Immature natural killer cell (primary cell): Measurements from ENCODE around the gene TRABD2B. TPM values are rescaled to one million over a fixed set of nuclear protein-coding genes. Genes with fewer than 3 reads are reported as not detected.

Experiments
- DNase-seq, 3 donors: peaks; one replicate each; pipeline ENCODE4 v3.0.0; 2022; ENCODE audit warnings: mixed read lengths in 1 of 3
- H3K27ac Mint-ChIP-seq, 6 donors: one replicate each; pipeline ENCODE4 v1.8.0; 2020; ENCODE audit warnings: mixed read lengths in 6 of 6, mild to moderate bottlenecking in 5 of 6, inconsistent platforms in 4 of 6, moderate library complexity in 3 of 6
- H3K27me3 Mint-ChIP-seq, 3 donors: one replicate each; pipeline ENCODE4 v1.8.0; 2020 to 2021; ENCODE audit warnings: low read depth in 3 of 3, mild to moderate bottlenecking in 3 of 3, mixed read lengths in 3 of 3, moderate library complexity in 3 of 3, inconsistent platforms in 1 of 3
- H3K36me3 Mint-ChIP-seq, 3 donors: one replicate each; pipeline ENCODE4 v1.8.0; 2020; ENCODE audit warnings: mixed read lengths in 3 of 3, inconsistent platforms in 2 of 3, mild to moderate bottlenecking in 2 of 3
- H3K4me1 Mint-ChIP-seq, 2 donors: one replicate each; pipeline ENCODE4 v1.8.0; 2020; ENCODE audit warnings: inconsistent platforms in 2 of 2, mild to moderate bottlenecking in 2 of 2, mixed read lengths in 2 of 2, moderate library complexity in 1 of 2
- H3K4me3 Mint-ChIP-seq, 5 donors: one replicate each; pipeline ENCODE4 v1.8.0; 2020; ENCODE audit warnings: mild to moderate bottlenecking in 5 of 5, mixed read lengths in 5 of 5, inconsistent platforms in 3 of 5, moderate library complexity in 3 of 5
- H3K9me3 Mint-ChIP-seq, 6 donors: one replicate each; pipeline ENCODE4 v1.8.0; 2020; ENCODE audit warnings: mild to moderate bottlenecking in 6 of 6, mixed read lengths in 6 of 6, inconsistent platforms in 4 of 6, moderate library complexity in 3 of 6
- polyA plus RNA-seq, 3 donors: library from polyadenylated mRNA; unstranded; fragments of 300-500 nt; fragmentation: Illumina TruSeq; gene quantifications; one replicate each; pipeline ENCODE4 v1.2.3, GENCODE V29; 2021

Gene TRABD2B
- polyA plus RNA-seq, 3 donors from 2014 or later: not detected

DNA sequence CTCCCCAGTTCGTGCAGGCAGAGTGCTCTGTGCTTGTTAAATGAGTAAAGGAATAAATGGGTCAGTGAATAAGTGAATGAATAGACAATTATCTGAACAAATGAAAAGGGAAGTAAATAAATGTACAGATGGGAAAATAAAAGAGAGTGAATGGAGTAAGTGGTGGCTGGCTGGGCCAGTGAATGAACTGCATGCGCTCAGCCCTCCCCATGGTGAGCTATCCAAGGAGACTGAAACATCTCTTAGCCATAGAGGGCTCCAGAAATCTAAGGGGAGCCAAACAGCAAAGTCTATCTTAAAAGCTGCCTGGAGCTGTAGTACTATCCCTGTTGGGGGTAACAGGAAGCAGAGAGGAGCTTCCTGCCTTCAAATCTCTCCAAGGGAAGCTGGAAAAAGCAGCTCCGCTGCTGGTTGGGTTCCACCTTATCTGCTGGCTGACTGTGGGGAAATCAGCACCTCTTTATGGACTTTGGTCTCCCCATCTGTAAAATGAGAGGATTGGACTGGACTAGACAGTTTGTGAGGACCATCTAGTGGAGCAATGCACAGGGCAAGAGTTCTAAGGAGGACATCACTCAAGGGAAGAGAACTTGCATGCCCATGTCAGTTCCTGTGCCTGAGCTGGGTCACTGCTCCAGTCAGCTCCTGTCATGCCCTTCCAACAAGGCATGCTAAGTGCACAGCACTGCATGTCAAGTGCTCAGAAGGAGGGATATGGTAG lies 77.9 kb downstream of the TRABD2B start:
- H3K36me3 Mint-ChIP-seq: no peaks in the 10 kb centered on the region
- peaks cover 0 to 6% (median 0%) of the 10 kb centered on the region in 3 donors for H3K27me3 Mint-ChIP-seq
- DNase-seq: no peak
- no peaks in the 10 kb centered on the region for H3K9me3 Mint-ChIP-seq
- H3K27ac Mint-ChIP-seq: no peak overlapping the region
- no peaks in the 10 kb centered on the region for H3K4me1 Mint-ChIP-seq
- H3K4me3 Mint-ChIP-seq: no peak overlapping the region

DNA sequence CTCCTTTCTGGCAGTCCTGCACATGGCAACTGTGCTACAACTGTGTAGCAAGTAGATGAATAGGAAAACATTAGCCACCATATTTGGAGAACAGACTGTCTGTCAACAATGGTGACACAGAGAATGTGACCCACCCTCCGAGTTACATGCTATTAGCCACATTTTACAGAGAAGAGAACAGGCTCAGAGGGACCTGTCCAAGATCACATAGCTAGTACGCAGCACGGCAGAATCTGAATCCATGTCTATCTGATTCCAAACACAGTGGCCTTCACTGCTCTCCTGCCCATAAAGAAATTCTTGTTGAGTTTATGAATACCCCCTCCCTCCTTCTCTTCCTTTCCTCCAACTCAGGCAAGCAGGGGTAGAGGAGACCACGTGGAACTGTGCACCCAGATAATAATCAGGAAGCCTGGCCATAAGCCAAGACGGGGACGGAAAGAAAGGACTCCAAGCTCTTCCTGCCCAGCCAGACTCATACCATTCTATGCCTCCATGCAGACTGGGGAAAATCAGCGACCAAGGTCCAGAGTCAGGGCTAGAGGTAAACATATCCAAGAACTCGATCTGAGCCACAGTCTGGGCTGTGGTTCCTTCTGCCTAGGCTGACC lies 78.8 kb downstream of the TRABD2B start:
- Mint-ChIP-seq H3K36me3 (no peaks in the 10 kb centered on the region), H3K27ac (no peak overlapping the region), H3K4me3 (no peak overlapping the region), H3K27me3 (peaks cover 0 to 2% (median 0%) of the 10 kb centered on the region in 3 donors), H3K9me3 (no peaks in the 10 kb centered on the region), H3K4me1 (no peaks in the 10 kb centered on the region)
- DNase-seq: no peak

DNA sequence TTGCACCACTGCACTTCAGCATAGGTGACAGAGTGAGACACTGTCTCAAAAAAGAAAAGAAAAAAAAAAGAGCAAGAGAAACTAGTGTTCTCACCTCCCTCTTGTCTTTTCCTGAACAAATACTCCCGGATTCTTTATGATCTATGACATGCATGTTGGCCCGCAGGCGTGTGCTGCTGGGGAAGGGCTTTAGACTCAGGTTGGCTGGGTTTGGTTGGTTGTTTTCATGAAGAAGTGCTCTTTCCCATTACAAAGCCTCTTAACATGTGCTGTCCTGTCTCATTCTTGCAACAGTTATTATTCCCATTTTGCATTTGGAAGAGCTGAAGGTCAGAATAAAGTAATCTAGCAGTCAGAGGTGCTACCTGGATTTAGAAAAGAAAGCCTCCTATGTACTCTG lies 79.5 kb downstream of the TRABD2B start:
- Mint-ChIP-seq H3K36me3 (no peaks in the 10 kb centered on the region), H3K27me3 (peaks cover 0 to 2% (median 0%) of the 10 kb centered on the region in 3 donors), H3K4me3 (no peak overlapping the region), H3K4me1 (no peaks in the 10 kb centered on the region), H3K27ac (no peak overlapping the region), H3K9me3 (no peaks in the 10 kb centered on the region)
- no peak for DNase-seq

DNA sequence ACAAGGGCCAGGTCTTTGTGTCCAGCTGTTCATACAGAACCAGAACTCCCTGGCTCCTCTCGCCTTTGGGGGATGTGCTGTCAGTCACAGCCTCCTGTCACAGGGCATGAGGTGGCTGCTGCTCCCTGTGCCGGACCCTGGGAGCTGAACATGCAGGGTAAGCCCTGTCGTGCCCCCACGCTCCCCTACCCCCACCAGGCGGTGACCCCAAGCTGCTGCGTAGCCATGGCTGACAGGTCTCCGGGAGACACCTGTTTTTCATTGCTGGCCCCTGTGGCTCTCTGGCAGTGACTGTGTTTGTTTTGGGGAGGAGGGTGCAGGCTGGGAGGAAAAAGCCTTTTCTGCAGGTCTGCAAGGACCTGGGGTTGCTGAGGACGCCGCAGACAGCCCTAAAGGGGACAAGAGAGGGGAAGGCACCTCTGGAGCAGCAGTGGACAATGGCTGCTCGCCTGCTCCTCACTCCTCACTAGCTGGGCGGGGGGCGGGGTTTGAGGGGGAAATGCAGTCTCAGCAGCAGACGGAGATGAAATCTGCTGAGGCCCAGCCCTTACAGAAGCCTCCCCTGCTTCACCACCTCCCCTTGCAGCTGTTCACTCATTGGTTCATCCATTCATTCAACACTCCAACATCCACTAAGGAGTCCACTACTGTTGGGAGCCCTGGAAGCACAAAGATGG lies 81.4 kb downstream of the TRABD2B start:
- DNase-seq: no peak
- Mint-ChIP-seq H3K4me3 (no peak overlapping the region), H3K36me3 (no peaks in the 10 kb centered on the region), H3K9me3 (no peaks in the 10 kb centered on the region), H3K27me3 (peaks cover 0 to 2% (median 1%) of the 10 kb centered on the region in 3 donors), H3K27ac (no peak overlapping the region), H3K4me1 (no peaks in the 10 kb centered on the region)

- no peak for DNase-seq
- H3K36me3 Mint-ChIP-seq: no peaks in the 10 kb centered on the region
- no peak overlapping the region for H3K27ac Mint-ChIP-seq
- no peaks in the 10 kb centered on the region for H3K4me1 Mint-ChIP-seq
- no peak overlapping the region for H3K4me3 Mint-ChIP-seq
- H3K9me3 Mint-ChIP-seq: no peaks in the 10 kb centered on the region
- H3K27me3 Mint-ChIP-seq: peaks cover 0 to 2% (median 1%) of the 10 kb centered on the region in 3 donors
Observed at GRCh38 chr1:47914952-47915676, 82.1 kb downstream of the TRABD2B start.

GRCh38 chr1:47914218-47914938 lies 82.8 kb downstream of the TRABD2B start:
- H3K4me1 Mint-ChIP-seq: no peaks in the 10 kb centered on the region
- no peak overlapping the region for H3K27ac Mint-ChIP-seq
- no peak for DNase-seq
- H3K27me3 Mint-ChIP-seq: peaks cover 0 to 2% (median 1%) of the 10 kb centered on the region in 3 donors
- no peaks in the 10 kb centered on the region for H3K36me3 Mint-ChIP-seq
- no peak overlapping the region for H3K4me3 Mint-ChIP-seq
- H3K9me3 Mint-ChIP-seq: no peaks in the 10 kb centered on the region

- Mint-ChIP-seq H3K9me3 (no peaks in the 10 kb centered on the region), H3K27ac (no peak overlapping the region), H3K4me3 (no peak overlapping the region), H3K4me1 (no peaks in the 10 kb centered on the region), H3K36me3 (no peaks in the 10 kb centered on the region), H3K27me3 (peaks cover 0 to 4% (median 3%) of the 10 kb centered on the region in 3 donors)
- no peak for DNase-seq
Observed at GRCh38 chr1:47913225-47913823, 83.9 kb downstream of the TRABD2B start.

DNA sequence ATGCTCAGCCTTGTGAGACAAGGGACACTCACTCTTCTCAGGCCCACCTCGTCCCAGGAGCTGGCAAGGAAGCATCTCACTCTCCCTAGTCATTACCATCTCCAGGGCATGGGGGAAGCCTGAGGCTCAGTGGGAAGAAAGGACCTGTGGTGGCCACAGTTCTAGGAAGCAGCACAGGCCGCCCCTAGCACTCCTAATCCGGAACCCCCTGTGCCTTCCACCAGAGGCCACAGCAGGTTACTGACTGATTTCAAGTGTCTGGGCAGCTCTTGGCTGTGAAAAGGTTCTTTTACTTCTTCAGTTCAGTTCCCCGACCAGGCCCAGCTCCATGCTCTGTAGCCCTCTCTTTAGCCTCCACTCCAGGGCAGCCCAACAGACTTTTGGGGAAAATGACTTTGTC lies 84.4 kb downstream of the TRABD2B start:
- H3K4me1 Mint-ChIP-seq: no peaks in the 10 kb centered on the region
- no peaks in the 10 kb centered on the region for H3K36me3 Mint-ChIP-seq
- no peaks in the 10 kb centered on the region for H3K9me3 Mint-ChIP-seq
- no peak overlapping the region for H3K4me3 Mint-ChIP-seq
- H3K27ac Mint-ChIP-seq: no peak overlapping the region
- H3K27me3 Mint-ChIP-seq: peaks cover 0 to 3% (median 3%) of the 10 kb centered on the region in 3 donors
- no peak for DNase-seq

GRCh38 chr1:47911892-47912291 lies 85.3 kb downstream of the TRABD2B start:
- no peaks in the 10 kb centered on the region for H3K4me1 Mint-ChIP-seq
- no peak overlapping the region for H3K4me3 Mint-ChIP-seq
- H3K27ac Mint-ChIP-seq: no peak overlapping the region
- no peaks in the 10 kb centered on the region for H3K9me3 Mint-ChIP-seq
- no peaks in the 10 kb centered on the region for H3K36me3 Mint-ChIP-seq
- peaks cover 0 to 3% (median 2%) of the 10 kb centered on the region in 3 donors for H3K27me3 Mint-ChIP-seq
- no peak for DNase-seq

- no peaks in the 10 kb centered on the region for H3K9me3 Mint-ChIP-seq
- no peak for DNase-seq
- H3K4me3 Mint-ChIP-seq: no peak overlapping the region
- no peaks in the 10 kb centered on the region for H3K36me3 Mint-ChIP-seq
- peaks cover 0 to 3% (median 2%) of the 10 kb centered on the region in 3 donors for H3K27me3 Mint-ChIP-seq
- H3K27ac Mint-ChIP-seq: no peak overlapping the region
- no peaks in the 10 kb centered on the region for H3K4me1 Mint-ChIP-seq
Observed at GRCh38 chr1:47911424-47911823, 85.8 kb downstream of the TRABD2B start.

- no peak for DNase-seq
- Mint-ChIP-seq H3K27me3 (peaks cover 4 to 9% (median 4%) of the 10 kb centered on the region in 3 donors), H3K9me3 (no peaks in the 10 kb centered on the region), H3K4me3 (no peak overlapping the region), H3K4me1 (no peaks in the 10 kb centered on the region), H3K36me3 (no peaks in the 10 kb centered on the region), H3K27ac (no peak overlapping the region)
Observed at GRCh38 chr1:47908258-47908657, 88.9 kb downstream of the TRABD2B start.

DNA sequence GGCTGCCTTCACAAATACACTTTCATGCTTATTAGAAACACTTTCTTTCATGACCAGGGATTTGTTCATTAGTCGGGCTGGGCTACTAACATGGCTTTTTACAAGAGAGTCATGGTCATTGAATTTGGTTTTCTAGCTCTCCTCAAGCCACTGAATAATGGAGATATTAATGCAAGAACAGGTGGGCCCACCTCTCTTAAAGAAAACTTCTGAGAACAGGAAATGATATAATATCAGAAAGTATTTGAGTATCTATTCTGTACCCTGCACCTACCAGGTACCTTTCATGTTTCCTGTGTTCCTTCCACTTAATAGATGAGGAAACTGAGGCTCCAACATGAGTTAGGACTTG lies 90.0 kb downstream of the TRABD2B start:
- Mint-ChIP-seq H3K27ac (no peak overlapping the region), H3K36me3 (no peaks in the 10 kb centered on the region), H3K4me3 (no peak overlapping the region), H3K27me3 (peaks cover 4 to 11% (median 5%) of the 10 kb centered on the region in 3 donors), H3K9me3 (no peaks in the 10 kb centered on the region), H3K4me1 (no peaks in the 10 kb centered on the region)
- no peak for DNase-seq

DNA sequence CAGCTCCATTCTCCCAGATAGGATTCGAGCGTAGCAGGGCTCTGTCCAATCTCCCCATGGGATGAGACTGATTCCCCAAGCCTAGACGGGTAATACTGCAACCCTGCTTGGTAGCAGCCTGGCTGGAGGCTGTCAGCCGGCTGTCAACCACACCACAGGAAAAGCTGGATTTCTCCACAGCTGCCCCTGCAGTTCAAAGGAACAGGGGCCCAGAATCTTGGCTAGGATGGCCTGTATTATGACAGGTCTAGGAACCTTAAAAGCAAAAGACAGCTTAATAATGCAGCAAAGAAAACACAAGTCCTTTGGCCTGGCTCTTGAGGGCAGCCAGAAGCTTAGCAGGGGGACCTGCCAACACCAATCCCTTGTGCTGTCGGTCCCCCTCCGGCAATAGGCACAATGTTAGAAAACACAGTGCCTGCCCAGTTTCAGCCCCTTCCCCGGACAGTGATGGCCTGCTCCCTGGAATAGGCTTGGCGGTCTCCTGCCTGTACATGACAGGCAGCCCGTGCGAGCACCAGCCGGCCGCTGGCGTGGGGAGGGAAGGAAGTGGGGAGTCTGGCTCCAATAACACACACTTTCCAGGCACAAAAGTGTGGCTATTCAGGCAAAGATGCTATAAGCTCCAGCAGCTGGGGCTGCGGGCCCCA lies 90.5 kb downstream of the TRABD2B start:
- Mint-ChIP-seq H3K27ac (no peak overlapping the region), H3K27me3 (peaks cover 4 to 9% (median 5%) of the 10 kb centered on the region in 3 donors), H3K9me3 (no peaks in the 10 kb centered on the region), H3K4me1 (no peaks in the 10 kb centered on the region), H3K4me3 (no peak overlapping the region), H3K36me3 (no peaks in the 10 kb centered on the region)
- no peak for DNase-seq
